NCI-H82 treated with DMSO at 0.1 percent for 48 hours (cell line): ENCODE results near the gene FAAP100.
A peak's percentile ranks its signal among the peaks of the same experiment; 100 is the strongest.

Source experiments
- DNase-seq: peaks from one replicate; lab custom pipeline; 2025; ENCODE audit not compliant: unreplicated experiment; lab: John Stamatoyannopoulos, UW

The FAAP100 gene

GRCh38 chr17:81553616-81554181 lies 1.5 kb upstream of the FAAP100 start:
- peak; percentile 5 for DNase-seq

GRCh38 chr17:81553018-81553615 lies 964 bp upstream of the FAAP100 start:
- DNase-seq: peak; percentile 77

GRCh38 chr17:81551458-81552243 lies 502 bp downstream of the FAAP100 start:
- DNase-seq: no peak

- DNase-seq: no peak
Measured at GRCh38 chr17:81550830-81551457, 1.2 kb downstream of the FAAP100 start.

- no peak for DNase-seq
Measured at GRCh38 chr17:81550285-81550684, 1.9 kb downstream of the FAAP100 start.

- DNase-seq: no peak
Measured at GRCh38 chr17:81549826-81550225, 2.3 kb downstream of the FAAP100 start.

GRCh38 chr17:81549031-81549557 lies 3.1 kb downstream of the FAAP100 start:
- no peak for DNase-seq

- no peak for DNase-seq
Measured at GRCh38 chr17:81547614-81547982, 4.6 kb downstream of the FAAP100 start.

- no peak for DNase-seq
Measured at GRCh38 chr17:81546906-81547613, 5.1 kb downstream of the FAAP100 start.

- DNase-seq: no peak
Measured at GRCh38 chr17:81545160-81545949, 6.8 kb downstream of the FAAP100 start.

GRCh38 chr17:81544281-81544974 lies 7.7 kb downstream of the FAAP100 start:
- DNase-seq: no peak

GRCh38 chr17:81543756-81544155 lies 8.4 kb downstream of the FAAP100 start:
- no peak for DNase-seq

- DNase-seq: no peak
Measured at GRCh38 chr17:81543339-81543675, 8.8 kb downstream of the FAAP100 start.

GRCh38 chr17:81542431-81543338 lies 9.5 kb downstream of the FAAP100 start:
- no peak for DNase-seq

GRCh38 chr17:81541123-81541522 lies 11.0 kb downstream of the FAAP100 start:
- DNase-seq: no peak

GRCh38 chr17:81540676-81541027 lies 11.5 kb downstream of the FAAP100 start:
- DNase-seq: no peak

- DNase-seq: no peak
Measured at GRCh38 chr17:81539961-81540675, 12.0 kb downstream of the FAAP100 start.

GRCh38 chr17:81539571-81539900 lies 12.6 kb downstream of the FAAP100 start:
- DNase-seq: no peak
